Endothelial cell of umbilical vein (primary cell): ENCODE data around the gene LDLRAD3. TPM values are rescaled to one million over a fixed set of nuclear protein-coding genes. Genes with fewer than 3 reads are reported as not detected.

Experiments used
- BruUV-seq: library from RNA; stranded (reverse); fragments of 400-500 nt; replicated peaks from 2 replicates; lab custom pipeline; 2021; lab: Mats Ljungman, UMichigan
- CTCF ChIA-PET: fragments of 300-600, 350-600 bp; sonication (Branson Sonifier 250); formaldehyde crosslinking; loops from one replicate; lab custom pipeline; 2021; ENCODE audit warnings: antibody characterized with exemption, inconsistent platforms; lab: Charles Lee
- POLR2A ChIA-PET: fragments of 300-600, 350-600 bp; sonication (Branson Sonifier 250); formaldehyde crosslinking; loops from one replicate; lab custom pipeline; 2021; ENCODE audit warnings: antibody characterized with exemption, inconsistent platforms; lab: Charles Lee
- DNase-seq: peaks from one replicate; pipeline ENCODE4 v3.0.0-alpha.2; 2011; ENCODE audit warnings: low read depth, low spot score
- FAIRE-seq: peaks from 2 replicates; lab custom pipeline; 2011; peaks lifted over from hg19 to GRCh38; lab: Jason Lieb, UNC
- H2AFZ ChIP-seq: 2 replicates; pipeline ENCODE4 v1.6.0; 2012; ENCODE audit warnings: low read depth, low read length, control low read depth, inconsistent platforms
- H3K27ac ChIP-seq: 2 replicates; pipeline ENCODE4 v1.5.1; 2011; ENCODE audit warnings: low read depth, mild to moderate bottlenecking, control low read depth, low read length, moderate library complexity; ENCODE audit not compliant: insufficient read depth
- H3K27me3 ChIP-seq, 2 experiments: 2 replicates each; pipeline versions ENCODE4 v1.6.0 to v1.6.1; 2011; ENCODE audit warnings: low read length in 2 of 2, mixed read lengths in 1 of 2; ENCODE audit not compliant: control insufficient read depth in 2 of 2, insufficient read depth in 2 of 2
- H3K36me3 ChIP-seq, 2 experiments: 2 replicates in 1 of 2; 3 replicates in 1 of 2; pipeline ENCODE4 v1.5.1; 2011; ENCODE audit warnings: low read length in 2 of 2, mild to moderate bottlenecking in 1 of 2, moderate library complexity in 1 of 2; ENCODE audit not compliant: control insufficient read depth in 2 of 2, insufficient read depth in 2 of 2; ENCODE audit errors: extremely low read depth in 1 of 2
- H3K4me1 ChIP-seq: 3 replicates; pipeline ENCODE4 v1.5.1; 2011; ENCODE audit warnings: mild to moderate bottlenecking, low read length; ENCODE audit not compliant: control insufficient read depth, insufficient read depth; ENCODE audit errors: extremely low read depth
- H3K4me2 ChIP-seq: 2 replicates; pipeline ENCODE4 v1.6.1; 2011; ENCODE audit warnings: low read length, control low read depth, mixed read lengths; ENCODE audit not compliant: insufficient read depth
- H3K4me3 ChIP-seq, 3 experiments: fragments of 200-600 bp in 1 of 3; sonication (generic), shearing (Covaris generic) in 1 of 3; replicated peaks in 1 of 3; 2 replicates each; pipeline ENCODE4 v1.5.1; 2011 to 2016; ENCODE audit warnings: control low read depth in 3 of 3, low read length in 3 of 3, mild to moderate bottlenecking in 2 of 3, inconsistent platforms in 1 of 3, low read depth in 1 of 3, moderate library complexity in 1 of 3; ENCODE audit not compliant: insufficient read depth in 1 of 3
- H3K79me2 ChIP-seq: 2 replicates; pipeline ENCODE4 v1.6.0; 2012; ENCODE audit warnings: low read length, inconsistent platforms; ENCODE audit not compliant: control insufficient read depth, insufficient read depth
- H3K9ac ChIP-seq: replicated peaks from 2 replicates; pipeline ENCODE3; 2011; ENCODE audit warnings: low read length, control low read depth; ENCODE audit not compliant: insufficient read depth; ENCODE audit errors: extremely low read depth
- H3K9me1 ChIP-seq: replicated peaks from 3 replicates; pipeline ENCODE4 v1.6.0; 2011; ENCODE audit warnings: mild to moderate bottlenecking, low read length; ENCODE audit not compliant: control insufficient read depth, insufficient read depth; ENCODE audit errors: extremely low read depth
- H3K9me3 ChIP-seq: replicated peaks from 2 replicates; pipeline ENCODE4 v1.5.1; 2012; ENCODE audit warnings: low read length, inconsistent platforms; ENCODE audit not compliant: control insufficient read depth, insufficient read depth
- H4K20me1 ChIP-seq: replicated peaks from 2 replicates; pipeline ENCODE3; 2011; ENCODE audit warnings: mild to moderate bottlenecking, low read length; ENCODE audit not compliant: control insufficient read depth, insufficient read depth; ENCODE audit errors: extremely low read depth
- CTCF ChIP-seq, 2 donors: IDR thresholded peaks; 1 replicate in 1 of 2; 2 replicates in 1 of 2; pipeline ENCODE4 v1.5.1; 2011; ENCODE audit warnings: low read length in 2 of 2, mild to moderate bottlenecking in 2 of 2, moderate library complexity in 2 of 2, control low read depth in 1 of 2, inconsistent platforms in 1 of 2, low read depth in 1 of 2; ENCODE audit not compliant: insufficient read depth in 1 of 2; ENCODE audit errors: extremely low read depth in 1 of 2
- EZH2 ChIP-seq: IDR thresholded peaks from 2 replicates; pipeline ENCODE4 v1.6.1; 2012; ENCODE audit warnings: borderline replicate concordance, low read depth, mild to moderate bottlenecking, moderate library complexity, low read length, inconsistent platforms; ENCODE audit not compliant: severe bottlenecking
- FOS ChIP-seq: IDR thresholded peaks from 2 replicates; pipeline ENCODE4 v1.6.1; 2011; ENCODE audit warnings: mild to moderate bottlenecking, low read length, moderate library complexity, borderline replicate concordance; ENCODE audit not compliant: insufficient read depth
- GATA2 ChIP-seq: IDR thresholded peaks from 2 replicates; pipeline ENCODE4 v1.7.0; 2011; ENCODE audit warnings: low read depth, mild to moderate bottlenecking, moderate library complexity, mixed read lengths, low read length; ENCODE audit not compliant: insufficient read length, insufficient read depth
- JUN ChIP-seq: IDR thresholded peaks from 2 replicates; pipeline ENCODE4 v1.6.1; 2011; ENCODE audit warnings: borderline replicate concordance, low read depth; ENCODE audit not compliant: insufficient read length, insufficient read depth
- MAX ChIP-seq: IDR thresholded peaks from 2 replicates; pipeline ENCODE4 v1.6.1; 2011; ENCODE audit not compliant: insufficient read depth, insufficient read length
- POLR2AphosphoS5 ChIP-seq: IDR thresholded peaks from 2 replicates; pipeline ENCODE4 v1.6.1; 2012; ENCODE audit warnings: low read depth, mild to moderate bottlenecking, control low read depth, low read length, moderate library complexity; ENCODE audit not compliant: insufficient read depth
- dilution Hi-C: fragments of 300-500 bp; cut with MboI; formaldehyde crosslinking; loops from one replicate; pipeline ENCODE4 v1.15.0; 2019; ENCODE audit warnings: low sequenced_read_pairs; ENCODE audit not compliant: extremely low pct_ligation_motif_present
- intact Hi-C: fragments of 100-400 bp; cut with micrococcal nuclease; formaldehyde crosslinking; loops from one replicate; pipeline ENCODE4 v1.10.0; 2022
- polyA plus RNA-seq, 4 experiments: library from polyadenylated mRNA; depleted of rRNA in 3 of 4; stranded (reverse) in 3 of 4; unstranded in 1 of 4; fragments of >200 nt; gene quantifications; 2 replicates each; pipeline versions ENCODE4 v1.2.1 to v1.2.3, GENCODE V29; 2011 to 2012; ENCODE audit warnings: missing spikeins in 1 of 4
- total RNA-seq: library from RNA; stranded (reverse); gene quantifications from 2 replicates; pipeline ENCODE4 v1.2.3, GENCODE V29; 2021

LDLRAD3 gene
- total and polyA plus RNA-seq, 2 donors (not counting 3 experiments of a cell fraction or from before 2014, with no cell fraction given): 17.9 to 25.1 TPM

- Histone ChIP-seq H3K27me3 (no peaks in the 10 kb centered on the region), H3K4me1 (no peaks in the 10 kb centered on the region), H3K9me1 (no peaks in the 10 kb centered on the region), H3K36me3 (no peaks in the 10 kb centered on the region), H3K9me3 (no peaks in the 10 kb centered on the region), H2AFZ (no peak overlapping the region), H3K4me3 (no peak overlapping the region), H3K4me2 (no peak overlapping the region), H3K27ac (no peak overlapping the region), H3K79me2 (no peaks in the 10 kb centered on the region), H3K9ac (no peak overlapping the region), H4K20me1 (no peaks in the 10 kb centered on the region)
- FAIRE-seq (no peak), DNase-seq (no peak)
- dilution Hi-C loops (no loop called here), intact Hi-C loops (no loop called here)
- CTCF ChIA-PET: interaction anchor here (1.0 to 1.2 kb wide), 3 partner anchors 23 to 92 kb away, joined by 3 to 4 read pairs (median 3); no protein-coding TSS in a partner anchor
- no TSS peak for BruUV-seq
- POLR2A ChIA-PET: no interaction called here
- TF ChIP-seq CTCF (IDR thresholded peaks at IDR 0.05; ENCODE audit: extremely low read depth in 1 of 2, insufficient read depth in 1 of 2, low read depth in 1 of 2, low read length in 2 of 2): no peak
- TF ChIP-seq GATA2: no peak
These were observed 266.7 kb downstream of the LDLRAD3 start for GRCh38 chr11:36210529-36210928.

- Histone ChIP-seq H3K9me3 (no peaks in the 10 kb centered on the region), H3K27ac (no peak overlapping the region), H4K20me1 (no peaks in the 10 kb centered on the region), H3K27me3 (no peaks in the 10 kb centered on the region), H2AFZ (no peak overlapping the region), H3K79me2 (no peaks in the 10 kb centered on the region), H3K36me3 (no peaks in the 10 kb centered on the region), H3K4me3 (no peak overlapping the region), H3K4me2 (no peak overlapping the region), H3K9ac (no peak overlapping the region), H3K4me1 (no peaks in the 10 kb centered on the region), H3K9me1 (no peaks in the 10 kb centered on the region)
- no peak for TF ChIP-seq MAX
- no peak for TF ChIP-seq EZH2
- no peak for TF ChIP-seq JUN
- TF ChIP-seq FOS: no peak
- no peak for TF ChIP-seq POLR2AphosphoS5
- no TSS peak for BruUV-seq
- ChIA-PET CTCF (interaction anchor here (1.2 kb wide), 2 partner anchors 21 to 54 kb away, joined by 3 to 4 read pairs; no protein-coding TSS in a partner anchor), POLR2A (no interaction called here)
- intact Hi-C loops: no loop called here
- DNase-seq: no peak
- no peak for FAIRE-seq
- dilution Hi-C loops: no loop called here
These were observed 268.0 kb downstream of the LDLRAD3 start for GRCh38 chr11:36211761-36212430.
